Measurements from ENCODE around the gene RAB18.
"Not testable (repeated sequence)": the region's sequence is repeated elsewhere in the genome, so short reads cannot be mapped to it uniquely, and the experiment has no call there.

RAB18 gene

DNA sequence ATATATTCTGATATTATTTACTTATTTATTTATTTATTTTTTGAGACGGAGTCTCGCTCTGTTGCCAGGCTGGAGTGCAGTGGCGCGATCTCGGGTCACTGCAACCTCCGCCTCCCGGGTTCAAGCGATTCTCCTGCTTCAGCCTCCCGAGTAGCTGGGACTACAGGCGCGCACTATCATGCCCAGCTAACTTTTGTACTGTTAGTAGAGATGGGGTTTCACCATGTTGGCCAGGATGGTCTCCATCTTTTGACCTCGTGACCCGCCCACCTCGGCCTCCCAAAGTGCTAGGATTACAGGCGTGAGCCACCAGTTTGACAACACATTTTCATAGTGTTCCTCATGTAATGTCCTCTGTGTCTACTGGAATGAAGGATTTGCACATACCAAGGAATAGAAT is 1.4 kb downstream of the RAB18 start:
- DNase-seq, result not testable (repeated sequence)

DNA sequence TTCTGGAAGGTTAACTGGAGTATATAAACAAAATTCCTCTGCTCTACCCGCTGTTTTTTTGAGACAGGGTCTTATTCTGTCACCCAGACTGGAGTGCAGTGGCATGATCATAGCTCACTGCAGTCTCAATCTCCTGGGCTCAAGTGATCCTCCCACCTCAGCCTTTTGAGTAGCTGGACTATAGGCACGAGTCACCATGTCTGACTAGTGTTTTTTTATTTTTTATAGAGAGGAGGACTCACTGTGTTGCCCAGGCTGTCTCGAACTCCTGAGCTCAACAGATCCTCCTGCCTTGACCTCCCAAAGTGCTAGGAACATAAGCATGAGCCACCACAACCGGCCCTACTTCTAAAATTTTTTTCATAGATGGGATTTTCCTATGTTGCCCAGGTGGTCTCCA is 2.2 kb downstream of the RAB18 start:
- no peak for DNase-seq

DNA sequence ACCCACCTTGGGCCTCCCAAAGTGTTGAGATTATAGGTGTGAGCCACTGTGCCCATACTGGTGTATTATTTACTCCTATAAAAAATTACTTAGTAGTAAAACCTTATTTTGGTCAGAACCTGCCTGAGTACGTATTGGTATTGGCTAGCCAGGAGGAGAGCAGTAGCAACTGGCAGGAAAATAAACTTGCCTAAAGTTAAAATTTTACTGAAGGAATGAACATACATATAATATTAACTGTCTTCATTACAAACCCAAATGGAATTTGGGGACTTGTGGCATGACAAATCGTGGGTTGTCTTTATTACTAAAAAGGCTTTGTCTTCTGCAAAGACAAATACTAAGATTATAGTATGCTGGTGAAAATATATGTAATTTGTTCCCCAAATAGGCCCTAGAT is 8.4 kb downstream of the RAB18 start:
- DNase-seq, result no peak

GRCh38 chr10:27513451-27514191 is 9.5 kb downstream of the RAB18 start:
- no peak for DNase-seq

DNA sequence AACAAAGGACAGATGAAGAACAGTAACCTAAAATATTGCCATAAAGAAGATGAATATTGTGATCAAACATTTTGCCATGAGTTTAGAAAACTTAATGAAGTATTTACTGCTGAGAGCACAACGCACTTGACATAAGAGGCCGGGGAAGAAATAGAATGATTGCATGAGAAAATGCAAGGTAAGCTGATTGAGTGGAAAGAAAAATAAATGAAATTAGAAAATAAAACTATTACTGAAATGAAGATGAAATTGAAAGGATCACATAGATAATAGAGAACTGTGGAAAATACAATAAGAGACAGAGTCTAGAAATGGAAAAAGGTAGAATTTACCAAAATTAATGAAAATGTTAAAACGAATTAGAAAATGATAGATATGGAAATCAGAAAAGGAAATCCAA is 10.1 kb downstream of the RAB18 start:
- no peak for DNase-seq

DNA sequence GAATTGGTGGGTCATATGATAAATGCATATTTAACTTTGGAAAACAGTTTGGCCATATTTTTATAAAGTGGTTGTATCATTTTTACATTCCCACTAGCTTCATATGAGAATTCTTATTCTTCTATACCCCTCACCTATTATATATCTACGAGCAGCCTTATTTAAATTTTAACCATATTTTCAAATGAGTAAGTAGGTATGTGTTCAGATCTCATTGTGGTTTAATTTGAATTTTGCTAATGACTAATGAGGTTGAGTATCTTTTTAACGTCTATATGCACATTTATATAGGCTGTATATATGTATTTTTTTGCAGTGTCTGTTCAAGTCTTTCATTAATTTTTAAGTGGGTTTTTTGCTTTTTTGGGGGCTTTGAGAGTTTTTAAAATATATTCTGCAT is 14.2 kb downstream of the RAB18 start:
- no peak for DNase-seq

GRCh38 chr10:27525819-27526218 is 21.7 kb downstream of the RAB18 start:
- no peak for DNase-seq

DNA sequence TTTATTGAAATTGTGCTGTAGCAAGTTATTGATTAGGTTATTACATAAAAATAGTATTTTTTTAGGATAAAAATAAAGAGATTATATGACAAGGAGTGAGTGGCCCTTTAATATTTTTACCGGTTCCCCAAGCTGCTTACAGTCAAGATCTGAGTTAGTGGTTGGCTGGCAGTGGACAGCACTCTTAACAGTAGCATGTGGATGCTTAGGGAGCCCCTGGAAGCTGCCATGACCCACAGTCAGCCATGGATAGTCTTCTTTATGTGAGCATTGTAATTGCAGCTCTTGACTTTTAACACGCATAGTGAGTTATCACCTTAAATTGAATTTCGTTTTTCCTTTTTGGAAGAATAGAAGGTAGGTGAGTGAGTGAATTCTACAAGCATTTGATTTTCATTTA is 22.1 kb downstream of the RAB18 start:
- DNase-seq, result no peak

DNA sequence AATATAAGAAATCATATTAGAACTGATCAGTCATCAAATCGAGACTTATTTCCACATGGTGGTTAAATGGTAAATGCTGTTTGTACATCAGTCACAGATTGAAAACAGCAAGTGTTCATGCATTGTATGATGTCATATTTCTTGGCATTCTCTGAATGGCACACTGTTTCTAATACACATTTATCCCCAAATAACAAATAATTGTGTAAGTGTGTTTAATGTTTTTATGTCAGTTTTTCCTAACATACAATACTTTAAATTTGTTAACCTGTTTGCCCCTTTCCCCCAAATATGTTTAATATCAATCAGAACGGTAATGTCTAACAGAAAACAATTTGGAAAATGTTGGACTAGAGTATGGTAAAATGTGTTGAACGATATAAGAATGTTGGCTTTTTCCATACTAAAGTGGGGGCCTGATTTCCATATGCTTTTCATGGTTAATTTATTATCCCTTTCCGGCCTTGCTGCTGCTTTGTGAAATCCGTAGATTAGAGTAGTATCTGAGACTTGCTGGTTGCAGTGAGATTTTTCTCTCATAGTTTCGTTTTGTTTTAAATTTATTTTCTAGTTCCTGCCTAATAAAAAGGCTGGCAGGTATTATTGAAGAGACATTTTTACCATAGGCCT is 23.7 kb downstream of the RAB18 start:
- no peak for DNase-seq

DNA sequence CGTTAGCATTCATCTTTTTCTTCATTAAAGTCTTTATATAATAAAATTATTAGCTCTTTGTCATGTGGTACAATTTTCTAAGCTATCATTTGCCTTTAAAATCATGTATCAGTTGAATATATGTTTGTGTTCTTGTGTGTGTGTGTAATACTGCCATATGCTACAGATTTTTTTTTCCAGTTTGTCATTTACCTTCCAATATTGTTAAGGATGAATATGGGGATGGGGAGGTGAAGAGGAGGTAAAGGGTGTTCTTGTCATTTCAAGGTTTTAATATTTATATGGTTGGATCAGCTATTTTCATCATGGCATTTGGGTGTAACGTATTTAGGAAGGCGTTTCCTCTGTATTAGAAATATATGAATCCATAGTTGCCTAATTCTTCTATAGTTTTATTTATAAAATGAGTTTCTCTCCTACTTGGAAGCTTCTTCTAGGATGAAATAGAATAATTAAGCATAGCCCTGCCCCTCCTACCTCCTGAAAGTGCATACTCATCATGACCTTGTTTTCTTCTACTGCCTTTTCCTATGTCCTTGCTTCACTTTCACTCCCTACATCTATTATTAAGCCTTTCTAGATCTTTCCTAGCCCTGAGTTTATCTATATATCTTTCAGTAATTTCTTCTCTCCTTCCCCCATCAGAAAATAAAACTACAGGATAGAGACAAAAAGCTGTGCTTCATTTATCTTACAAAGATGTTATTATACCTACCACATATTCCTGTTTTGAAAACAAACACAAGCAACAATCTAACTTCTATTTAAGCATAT is 25.1 kb downstream of the RAB18 start:
- DNase-seq, result no peak

- DNase-seq, result no peak
These were observed 26.4 kb downstream of the RAB18 start for GRCh38 chr10:27530477-27530876.

DNA sequence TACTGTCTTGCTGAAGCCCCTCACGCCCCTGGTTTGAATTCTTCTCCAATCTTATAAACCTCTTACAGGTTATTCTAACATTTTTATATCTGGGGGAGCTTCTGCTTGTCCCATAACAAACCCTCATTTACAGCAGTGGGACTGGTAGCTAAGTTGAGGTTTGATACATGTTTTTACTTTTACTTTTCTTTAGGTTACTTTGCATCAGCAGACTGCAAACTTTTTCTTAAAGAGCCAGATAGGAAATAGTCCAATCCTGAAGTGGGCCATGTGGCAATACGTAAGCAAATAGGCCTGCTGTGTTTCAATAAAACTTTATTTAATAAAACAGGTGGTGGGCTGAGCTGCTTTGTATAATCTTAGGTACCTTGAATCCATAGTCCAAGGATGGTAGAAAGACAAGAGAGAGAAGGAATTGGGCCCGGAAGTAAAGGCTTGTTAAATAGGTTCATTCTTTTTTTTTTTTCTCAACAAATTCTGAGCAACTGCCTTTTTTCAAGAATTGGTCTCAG is 27.3 kb downstream of the RAB18 start:
- DNase-seq, result no peak

DNA sequence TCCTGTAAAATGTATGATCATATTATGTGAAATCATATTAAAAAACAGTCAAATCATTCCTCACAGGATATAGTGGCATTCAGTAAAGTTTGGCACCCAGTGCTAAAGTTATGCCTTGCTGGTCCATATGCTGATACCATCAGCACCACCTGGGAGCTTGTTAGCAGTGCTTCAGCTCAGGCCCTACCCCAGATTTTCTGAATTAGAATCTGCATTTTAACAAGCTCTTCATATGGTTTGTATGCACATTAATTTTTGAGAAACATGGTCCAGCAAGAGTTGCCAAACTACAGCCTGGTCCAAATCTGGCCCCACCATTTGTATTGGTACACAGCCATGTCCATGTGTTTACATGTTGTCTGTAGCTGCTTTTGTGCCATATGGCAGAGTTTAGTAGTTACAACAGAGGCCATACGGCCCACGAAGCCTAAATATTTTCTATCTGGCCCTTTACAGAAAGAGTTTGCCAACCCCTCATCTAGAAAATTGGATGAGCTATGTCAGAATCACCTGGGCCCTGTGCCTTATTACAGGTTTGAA is 30.1 kb downstream of the RAB18 start:
- DNase-seq, result no peak

DNA sequence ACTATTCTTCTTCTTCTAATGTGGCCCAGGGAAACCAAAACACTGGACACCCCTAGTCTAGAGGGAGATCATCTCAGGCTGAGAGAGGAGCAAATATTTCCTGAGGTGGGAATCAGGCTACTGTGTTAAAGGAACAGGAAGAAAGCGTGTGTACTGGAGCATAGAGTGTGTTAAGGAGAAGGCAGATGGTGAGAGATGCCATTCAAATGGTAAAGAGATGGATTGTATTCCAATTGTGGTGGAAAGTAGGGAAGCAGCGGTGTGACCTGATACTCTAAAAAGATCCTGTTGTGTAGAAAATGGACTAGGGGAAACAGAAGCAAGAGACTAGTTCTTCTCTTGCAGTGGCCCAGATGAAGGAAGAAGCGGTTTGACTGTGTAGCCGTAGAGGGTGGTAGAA is 31.2 kb downstream of the RAB18 start:
- no peak for DNase-seq

DNA sequence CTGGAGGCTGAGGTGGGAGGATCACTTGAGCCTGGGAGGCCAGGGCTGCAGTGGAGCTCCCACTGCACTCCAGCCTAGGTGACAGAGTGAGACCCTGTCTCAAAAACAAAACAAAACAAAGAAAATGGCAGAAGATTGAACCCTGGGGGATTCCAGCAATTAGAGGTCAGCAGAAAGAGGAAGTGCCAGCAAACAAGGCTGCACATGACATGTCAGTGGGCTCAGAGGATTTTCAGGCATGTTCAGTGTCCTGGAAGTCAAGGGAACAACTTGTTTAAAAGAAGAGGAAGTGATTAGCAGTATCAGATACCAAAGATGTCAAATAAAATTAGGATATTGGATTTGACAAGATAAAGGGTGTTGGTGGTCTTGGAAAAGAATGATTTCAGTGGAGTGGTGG is 32.3 kb downstream of the RAB18 start:
- no peak for DNase-seq

DNA sequence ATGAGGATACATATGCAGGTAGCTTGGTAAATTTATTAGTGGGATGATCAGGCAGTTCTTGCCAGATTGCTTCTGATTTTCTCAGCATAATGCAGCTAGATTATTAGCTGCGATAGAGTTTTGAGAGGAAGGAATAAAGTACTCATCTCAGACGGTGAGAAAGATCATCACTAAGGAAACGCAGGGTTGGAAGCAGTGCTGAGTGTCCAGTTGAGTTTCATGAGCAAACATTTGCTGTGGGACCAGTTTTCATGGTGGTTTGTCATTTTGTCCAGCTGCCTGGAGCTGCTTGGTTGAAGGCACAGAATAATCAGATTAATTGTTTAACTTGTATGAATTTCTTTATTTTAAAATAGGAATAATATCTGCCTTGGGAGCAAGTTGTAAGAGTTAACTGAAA is 33.1 kb downstream of the RAB18 start:
- no peak for DNase-seq

- DNase-seq, result no peak
These were observed 33.7 kb downstream of the RAB18 start for GRCh38 chr10:27537787-27538186.

DNA sequence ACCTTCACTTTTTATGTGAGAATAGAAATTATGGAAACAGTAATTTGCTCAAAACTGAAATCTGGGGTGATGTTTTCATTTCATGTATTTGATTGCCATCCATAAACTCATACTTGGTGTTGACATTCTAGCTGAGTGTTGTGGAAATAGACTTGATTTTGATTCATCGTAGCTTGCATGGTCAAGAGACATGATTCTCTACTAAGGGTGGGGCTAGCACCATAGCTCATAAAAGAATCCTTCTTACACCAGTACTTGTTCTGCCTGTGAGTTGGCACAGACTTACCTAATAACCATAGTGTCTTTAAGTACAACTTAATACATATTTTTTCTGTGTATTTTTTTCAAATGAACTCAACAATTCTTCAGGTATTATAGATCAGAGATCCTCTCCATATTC is 36.6 kb downstream of the RAB18 start:
- no peak for DNase-seq

GRCh38 chr10:27541796-27542729 is 38.0 kb downstream of the RAB18 start:
- peak; percentile 39 for DNase-seq

- DNase-seq, result no peak
These were observed 38.7 kb downstream of the RAB18 start for GRCh38 chr10:27542812-27543211.

- no peak for DNase-seq
These were observed 42.9 kb downstream of the RAB18 start for GRCh38 chr10:27547047-27547446.

GRCh38 chr10:27547482-27547881 is 43.4 kb downstream of the RAB18 start:
- no peak for DNase-seq

Measured in CD4-positive, alpha-beta T cell treated with Interleukin-12 subunit alpha and Interleukin-12 subunit beta, for 1 hour (primary cell).